Muscle layer of duodenum (tissue), 2 donors: Measurements from ENCODE around the gene ZDBF2.
"Not testable (repeated sequence)": the region's sequence is repeated elsewhere in the genome, so short reads cannot be mapped to it uniquely, and the experiment has no call there.

Source experiments
- H3K27ac ChIP-seq: one replicate; pipeline ENCODE4 v1.7.0; 2013; ENCODE audit warnings: mild to moderate bottlenecking, low read length
- H3K27me3 ChIP-seq: one replicate; pipeline ENCODE4 v1.7.0; 2013; ENCODE audit warnings: low read depth, mild to moderate bottlenecking, control low read depth, low read length
- H3K36me3 ChIP-seq, 2 donors: one replicate each; pipeline ENCODE4 v1.7.0; 2013; ENCODE audit warnings: low read length in 2 of 2, control low read depth in 1 of 2, mild to moderate bottlenecking in 1 of 2; ENCODE audit not compliant: insufficient read depth in 2 of 2, control insufficient read depth in 1 of 2
- H3K4me1 ChIP-seq, 2 donors: one replicate each; pipeline ENCODE4 v1.7.0; 2013; ENCODE audit warnings: low read length in 2 of 2, mild to moderate bottlenecking in 2 of 2, control low read depth in 1 of 2, moderate library complexity in 1 of 2; ENCODE audit not compliant: insufficient read depth in 2 of 2, control insufficient read depth in 1 of 2
- H3K4me3 ChIP-seq, 2 donors: one replicate each; pipeline ENCODE4 v1.7.0; 2013; ENCODE audit warnings: low read length in 2 of 2, low read depth in 1 of 2, mild to moderate bottlenecking in 1 of 2
- H3K9me3 ChIP-seq, 2 donors: one replicate each; pipeline ENCODE4 v1.7.0; 2013; ENCODE audit warnings: low read length in 2 of 2, control low read depth in 1 of 2, mild to moderate bottlenecking in 1 of 2; ENCODE audit not compliant: control insufficient read depth in 1 of 2
- donor health status: healthy.

ZDBF2 gene

GRCh38 chr2:206287197-206287596 lies 12.7 kb downstream of the ZDBF2 start:
- no peaks in the 10 kb centered on the region for H3K4me1 ChIP-seq
- no peaks in the 10 kb centered on the region for H3K36me3 ChIP-seq
- no peak overlapping the region for H3K27ac ChIP-seq
- H3K4me3 ChIP-seq, result no peak overlapping the region
- H3K27me3 ChIP-seq, result no peaks in the 10 kb centered on the region
- peaks cover 0 to 7% of the 10 kb centered on the region in 2 donors for H3K9me3 ChIP-seq

DNA sequence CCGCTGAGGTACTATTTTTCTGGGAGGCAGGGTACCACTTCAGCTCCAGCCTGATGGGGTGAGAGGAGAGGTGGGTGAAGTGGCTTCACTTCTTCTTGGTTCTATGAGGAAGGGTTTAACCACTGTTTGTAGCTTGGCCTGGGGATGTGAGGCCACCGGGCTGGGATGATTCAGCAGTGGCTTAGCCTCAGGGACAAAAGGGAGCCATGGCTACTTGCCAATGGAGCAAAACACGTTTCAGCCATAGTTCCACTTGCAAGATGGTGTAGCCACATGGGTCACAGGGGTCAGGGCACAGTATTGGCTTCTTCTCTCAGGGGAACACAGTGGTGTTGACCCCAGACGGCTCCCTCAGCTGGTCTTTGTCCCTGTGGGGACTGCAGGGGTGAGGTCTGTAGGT lies 14.9 kb downstream of the ZDBF2 start:
- no peaks in the 10 kb centered on the region for H3K27me3 ChIP-seq
- H3K4me3 ChIP-seq, result no peak overlapping the region
- no peaks in the 10 kb centered on the region for H3K36me3 ChIP-seq
- H3K4me1 ChIP-seq, result no peaks in the 10 kb centered on the region
- no peak overlapping the region for H3K27ac ChIP-seq
- H3K9me3 ChIP-seq, result peaks cover 0 to 7% of the 10 kb centered on the region in 2 donors

DNA sequence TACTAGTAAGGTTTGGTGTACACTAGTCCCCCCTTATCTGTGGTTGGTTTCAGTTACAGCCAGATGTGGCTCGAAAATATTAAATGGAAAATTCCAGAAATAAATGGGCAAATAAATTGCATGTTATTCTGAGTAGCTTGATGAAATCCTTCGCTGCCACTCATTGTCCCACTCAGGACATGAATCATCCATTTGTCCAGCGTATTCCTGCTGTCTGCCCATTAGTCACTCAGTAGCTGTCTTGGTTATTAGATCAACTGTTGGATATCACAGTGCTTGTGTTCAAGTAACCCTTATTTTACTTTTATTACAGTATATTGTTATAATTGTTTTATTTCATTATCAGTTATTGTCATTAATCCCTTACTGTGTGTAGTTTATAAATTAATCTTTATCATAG lies 21.7 kb downstream of the ZDBF2 start:
- peaks cover 0 to 6% of the 10 kb centered on the region in 2 donors for H3K36me3 ChIP-seq
- H3K4me3 ChIP-seq, result no peak overlapping the region
- no peaks in the 10 kb centered on the region for H3K27me3 ChIP-seq
- no peak overlapping the region for H3K27ac ChIP-seq
- H3K4me1 ChIP-seq, result no peaks in the 10 kb centered on the region
- H3K9me3 ChIP-seq, result no peaks in the 10 kb centered on the region

DNA sequence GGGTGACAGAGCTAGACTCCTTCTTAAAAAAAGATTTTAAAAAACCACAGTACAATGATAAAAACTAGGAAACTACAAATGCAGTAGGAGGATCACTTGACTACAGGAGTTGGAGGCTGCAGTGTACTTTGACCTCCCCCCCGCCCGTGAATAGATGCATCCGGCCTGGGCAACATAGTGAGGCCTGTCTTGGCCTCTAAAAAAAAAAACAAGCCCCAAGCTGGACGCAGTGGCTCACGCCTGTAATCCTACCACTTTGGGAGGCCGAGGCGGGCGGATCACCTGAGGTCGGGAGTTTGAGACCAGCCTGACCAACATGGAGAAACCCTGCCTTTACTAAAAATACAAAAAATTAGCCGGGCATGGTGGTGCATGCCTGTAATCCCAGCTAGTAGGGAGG lies 25.1 kb downstream of the ZDBF2 start:
- not testable (repeated sequence) for H3K4me1 ChIP-seq, H3K27ac ChIP-seq, H3K9me3 ChIP-seq, H3K4me3 ChIP-seq, H3K27me3 ChIP-seq, H3K36me3 ChIP-seq

DNA sequence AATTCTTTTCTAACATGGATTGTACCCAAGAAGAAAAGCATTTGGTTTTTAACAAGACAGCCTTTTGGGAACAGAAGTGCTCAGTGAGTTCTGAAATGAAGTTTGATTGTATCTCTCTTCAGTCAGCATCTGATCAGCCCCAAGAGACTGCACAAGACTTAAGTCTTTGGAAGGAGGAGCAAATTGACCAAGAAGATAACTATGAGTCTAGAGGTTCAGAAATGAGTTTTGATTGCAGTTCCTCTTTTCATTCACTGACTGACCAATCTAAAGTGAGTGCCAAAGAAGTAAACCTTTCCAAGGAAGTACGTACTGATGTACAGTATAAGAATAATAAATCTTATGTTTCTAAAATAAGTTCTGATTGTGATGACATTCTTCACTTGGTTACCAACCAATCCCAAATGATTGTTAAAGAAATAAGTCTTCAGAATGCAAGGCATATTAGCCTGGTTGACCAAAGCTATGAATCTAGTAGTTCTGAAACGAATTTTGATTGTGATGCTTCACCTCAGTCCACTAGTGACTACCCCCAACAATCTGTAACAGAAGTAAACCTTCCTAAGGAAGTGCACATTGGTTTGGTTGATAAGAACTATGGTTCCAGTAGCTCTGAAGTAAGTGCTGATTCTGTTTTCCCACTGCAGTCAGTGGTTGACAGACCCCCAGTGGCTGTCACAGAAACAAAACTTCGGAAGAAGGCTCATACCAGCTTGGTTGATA lies 31.2 kb downstream of the ZDBF2 start:
- H3K27me3 ChIP-seq, result no peaks in the 10 kb centered on the region
- no peaks in the 10 kb centered on the region for H3K36me3 ChIP-seq
- no peaks in the 10 kb centered on the region for H3K9me3 ChIP-seq
- no peak overlapping the region for H3K27ac ChIP-seq
- H3K4me3 ChIP-seq, result no peak overlapping the region
- no peaks in the 10 kb centered on the region for H3K4me1 ChIP-seq

- Histone ChIP-seq H3K4me3 (no peak overlapping the region), H3K36me3 (no peaks in the 10 kb centered on the region), H3K4me1 (no peaks in the 10 kb centered on the region), H3K27ac (no peak overlapping the region), H3K9me3 (no peaks in the 10 kb centered on the region), H3K27me3 (no peaks in the 10 kb centered on the region)
Measured at GRCh38 chr2:206311026-206311425, 36.6 kb downstream of the ZDBF2 start.

DNA sequence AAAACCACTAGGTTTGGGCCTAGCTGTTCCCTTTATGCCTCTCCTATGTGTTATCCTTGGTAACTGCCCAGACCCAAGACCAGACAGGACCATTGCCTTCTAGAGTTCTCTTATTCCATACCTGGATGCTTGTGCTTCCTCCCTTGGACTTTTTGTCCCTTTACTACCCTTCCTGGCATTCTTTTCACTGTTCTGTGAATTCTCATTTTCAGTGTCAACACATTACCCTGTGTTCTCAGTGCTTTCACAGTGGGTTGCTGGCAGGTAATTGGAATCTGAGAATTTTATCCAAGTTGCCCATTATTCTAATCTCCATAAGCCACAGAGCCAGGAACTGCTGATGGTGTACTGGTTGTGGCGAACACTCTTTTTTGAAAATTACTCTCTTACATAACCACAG lies 41.7 kb downstream of the ZDBF2 start:
- H3K27ac ChIP-seq, result no peak overlapping the region
- peaks cover 0 to 4% of the 10 kb centered on the region in 2 donors for H3K36me3 ChIP-seq
- H3K4me3 ChIP-seq, result no peak overlapping the region
- H3K4me1 ChIP-seq, result no peaks in the 10 kb centered on the region
- H3K9me3 ChIP-seq, result peaks cover 3 to 8% of the 10 kb centered on the region in 2 donors
- H3K27me3 ChIP-seq, result no peaks in the 10 kb centered on the region

DNA sequence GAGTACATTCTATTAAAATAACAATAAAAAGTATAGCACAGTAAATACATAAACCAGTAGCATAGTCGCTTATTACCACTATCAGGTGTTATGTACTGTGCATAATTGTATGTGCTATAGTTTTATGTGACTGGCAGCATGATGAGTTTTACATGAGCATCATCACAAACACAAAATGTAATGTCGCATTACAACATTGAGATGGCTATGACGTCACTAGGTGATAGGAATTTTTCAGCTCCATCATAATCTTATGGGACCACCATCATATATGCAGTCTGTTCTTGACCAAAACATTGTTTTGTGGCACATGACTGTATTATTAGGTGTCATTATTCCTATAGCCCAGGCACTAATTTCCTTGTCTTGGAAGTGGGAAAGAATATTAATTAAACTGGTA lies 48.6 kb downstream of the ZDBF2 start:
- H3K36me3 ChIP-seq, result peaks cover 0 to 4% of the 10 kb centered on the region in 2 donors
- no peaks in the 10 kb centered on the region for H3K27me3 ChIP-seq
- no peaks in the 10 kb centered on the region for H3K4me1 ChIP-seq
- peaks cover 3 to 8% of the 10 kb centered on the region in 2 donors for H3K9me3 ChIP-seq
- no peak overlapping the region for H3K4me3 ChIP-seq
- H3K27ac ChIP-seq, result no peak overlapping the region

DNA sequence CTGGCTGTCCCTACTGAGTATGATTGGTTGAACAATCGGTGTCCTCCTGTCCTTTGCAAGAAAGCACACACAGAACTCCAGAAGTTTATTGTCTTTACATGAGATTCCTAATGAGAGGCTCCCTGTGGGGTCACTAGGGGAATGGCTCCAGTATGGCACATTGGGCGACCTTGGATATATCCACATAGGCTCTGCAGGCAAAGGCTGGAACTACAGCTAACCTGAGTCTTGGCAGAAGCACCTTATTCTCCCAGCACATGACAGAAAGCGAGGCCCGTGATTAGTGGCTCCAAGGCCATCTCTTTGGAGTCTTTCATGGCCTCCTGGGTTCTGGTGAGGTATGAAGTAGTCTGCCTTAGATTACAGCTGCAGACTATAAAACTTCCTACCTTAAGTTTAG lies 49.0 kb downstream of the ZDBF2 start:
- Histone ChIP-seq H3K4me3 (no peak overlapping the region), H3K4me1 (no peaks in the 10 kb centered on the region), H3K27me3 (no peaks in the 10 kb centered on the region), H3K9me3 (peaks cover 3 to 8% of the 10 kb centered on the region in 2 donors), H3K27ac (no peak overlapping the region), H3K36me3 (peaks cover 0 to 4% of the 10 kb centered on the region in 2 donors)

GRCh38 chr2:206324869-206325268 lies 50.4 kb downstream of the ZDBF2 start:
- Histone ChIP-seq H3K4me1 (no peaks in the 10 kb centered on the region), H3K4me3 (no peak overlapping the region), H3K36me3 (no peaks in the 10 kb centered on the region), H3K9me3 (no peaks in the 10 kb centered on the region), H3K27me3 (no peaks in the 10 kb centered on the region), H3K27ac (no peak overlapping the region)

- Histone ChIP-seq H3K27ac (no peak overlapping the region), H3K4me3 (no peak overlapping the region), H3K36me3 (no peaks in the 10 kb centered on the region), H3K9me3 (no peaks in the 10 kb centered on the region), H3K4me1 (no peaks in the 10 kb centered on the region), H3K27me3 (no peaks in the 10 kb centered on the region)
Measured at GRCh38 chr2:206328974-206329373, 54.5 kb downstream of the ZDBF2 start.

- Histone ChIP-seq H3K27ac (no peak overlapping the region), H3K4me1 (no peaks in the 10 kb centered on the region), H3K9me3 (no peaks in the 10 kb centered on the region), H3K36me3 (no peaks in the 10 kb centered on the region), H3K4me3 (no peak overlapping the region), H3K27me3 (no peaks in the 10 kb centered on the region)
Measured at GRCh38 chr2:206336861-206337260, 62.4 kb downstream of the ZDBF2 start.
